ENCODE measurements around the gene MAGOHB.

GRCh38 chr12:10632226-10632625 lies 18.8 kb upstream of the MAGOHB start:
- TF ChIP-seq, protein P1, sequence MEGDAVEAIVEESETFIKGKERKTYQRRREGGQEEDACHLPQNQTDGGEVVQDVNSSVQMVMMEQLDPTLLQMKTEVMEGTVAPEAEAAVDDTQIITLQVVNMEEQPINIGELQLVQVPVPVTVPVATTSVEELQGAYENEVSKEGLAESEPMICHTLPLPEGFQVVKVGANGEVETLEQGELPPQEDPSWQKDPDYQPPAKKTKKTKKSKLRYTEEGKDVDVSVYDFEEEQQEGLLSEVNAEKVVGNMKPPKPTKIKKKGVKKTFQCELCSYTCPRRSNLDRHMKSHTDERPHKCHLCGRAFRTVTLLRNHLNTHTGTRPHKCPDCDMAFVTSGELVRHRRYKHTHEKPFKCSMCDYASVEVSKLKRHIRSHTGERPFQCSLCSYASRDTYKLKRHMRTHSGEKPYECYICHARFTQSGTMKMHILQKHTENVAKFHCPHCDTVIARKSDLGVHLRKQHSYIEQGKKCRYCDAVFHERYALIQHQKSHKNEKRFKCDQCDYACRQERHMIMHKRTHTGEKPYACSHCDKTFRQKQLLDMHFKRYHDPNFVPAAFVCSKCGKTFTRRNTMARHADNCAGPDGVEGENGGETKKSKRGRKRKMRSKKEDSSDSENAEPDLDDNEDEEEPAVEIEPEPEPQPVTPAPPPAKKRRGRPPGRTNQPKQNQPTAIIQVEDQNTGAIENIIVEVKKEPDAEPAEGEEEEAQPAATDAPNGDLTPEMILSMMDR (IDR thresholded peaks at IDR 0.05): no peak
- TF ChIP-seq FOXJ3 (CRISPR knock-in tag; IDR thresholded peaks at IDR 0.05) (no peak), MEF2A (IDR thresholded peaks at IDR 0.05; ENCODE audit: borderline replicate concordance, low read depth) (no peak), CHD2 (IDR thresholded peaks at IDR 0.05; ENCODE audit: low read length, partially characterized antibody) (no peak), EZH2phosphoT487 (IDR thresholded peaks at IDR 0.05; ENCODE audit: borderline replicate concordance, low read depth) (no peak), RAD21 (IDR thresholded peaks at IDR 0.05; ENCODE audit: low read length) (no peak), NRF1 (IDR thresholded peaks at IDR 0.05; ENCODE audit: low read depth, low read length) (no peak), TAF1 (IDR thresholded peaks at IDR 0.05; ENCODE audit: borderline replicate concordance, low read depth, low read length) (no peak), NFIC (IDR thresholded peaks at IDR 0.05; ENCODE audit: borderline replicate concordance) (no peak), SIN3A (IDR thresholded peaks at IDR 0.05; ENCODE audit: borderline replicate concordance, low read depth, low read length) (no peak), RXRA (IDR thresholded peaks at IDR 0.05; ENCODE audit: borderline replicate concordance, low read depth) (no peak)
- TF ChIP-seq, protein P2, sequence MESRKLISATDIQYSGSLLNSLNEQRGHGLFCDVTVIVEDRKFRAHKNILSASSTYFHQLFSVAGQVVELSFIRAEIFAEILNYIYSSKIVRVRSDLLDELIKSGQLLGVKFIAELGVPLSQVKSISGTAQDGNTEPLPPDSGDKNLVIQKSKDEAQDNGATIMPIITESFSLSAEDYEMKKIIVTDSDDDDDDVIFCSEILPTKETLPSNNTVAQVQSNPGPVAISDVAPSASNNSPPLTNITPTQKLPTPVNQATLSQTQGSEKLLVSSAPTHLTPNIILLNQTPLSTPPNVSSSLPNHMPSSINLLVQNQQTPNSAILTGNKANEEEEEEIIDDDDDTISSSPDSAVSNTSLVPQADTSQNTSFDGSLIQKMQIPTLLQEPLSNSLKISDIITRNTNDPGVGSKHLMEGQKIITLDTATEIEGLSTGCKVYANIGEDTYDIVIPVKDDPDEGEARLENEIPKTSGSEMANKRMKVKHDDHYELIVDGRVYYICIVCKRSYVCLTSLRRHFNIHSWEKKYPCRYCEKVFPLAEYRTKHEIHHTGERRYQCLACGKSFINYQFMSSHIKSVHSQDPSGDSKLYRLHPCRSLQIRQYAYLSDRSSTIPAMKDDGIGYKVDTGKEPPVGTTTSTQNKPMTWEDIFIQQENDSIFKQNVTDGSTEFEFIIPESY (IDR thresholded peaks at IDR 0.05; ENCODE audit: borderline replicate concordance, low read depth): no peak
- TF ChIP-seq, protein P3, sequence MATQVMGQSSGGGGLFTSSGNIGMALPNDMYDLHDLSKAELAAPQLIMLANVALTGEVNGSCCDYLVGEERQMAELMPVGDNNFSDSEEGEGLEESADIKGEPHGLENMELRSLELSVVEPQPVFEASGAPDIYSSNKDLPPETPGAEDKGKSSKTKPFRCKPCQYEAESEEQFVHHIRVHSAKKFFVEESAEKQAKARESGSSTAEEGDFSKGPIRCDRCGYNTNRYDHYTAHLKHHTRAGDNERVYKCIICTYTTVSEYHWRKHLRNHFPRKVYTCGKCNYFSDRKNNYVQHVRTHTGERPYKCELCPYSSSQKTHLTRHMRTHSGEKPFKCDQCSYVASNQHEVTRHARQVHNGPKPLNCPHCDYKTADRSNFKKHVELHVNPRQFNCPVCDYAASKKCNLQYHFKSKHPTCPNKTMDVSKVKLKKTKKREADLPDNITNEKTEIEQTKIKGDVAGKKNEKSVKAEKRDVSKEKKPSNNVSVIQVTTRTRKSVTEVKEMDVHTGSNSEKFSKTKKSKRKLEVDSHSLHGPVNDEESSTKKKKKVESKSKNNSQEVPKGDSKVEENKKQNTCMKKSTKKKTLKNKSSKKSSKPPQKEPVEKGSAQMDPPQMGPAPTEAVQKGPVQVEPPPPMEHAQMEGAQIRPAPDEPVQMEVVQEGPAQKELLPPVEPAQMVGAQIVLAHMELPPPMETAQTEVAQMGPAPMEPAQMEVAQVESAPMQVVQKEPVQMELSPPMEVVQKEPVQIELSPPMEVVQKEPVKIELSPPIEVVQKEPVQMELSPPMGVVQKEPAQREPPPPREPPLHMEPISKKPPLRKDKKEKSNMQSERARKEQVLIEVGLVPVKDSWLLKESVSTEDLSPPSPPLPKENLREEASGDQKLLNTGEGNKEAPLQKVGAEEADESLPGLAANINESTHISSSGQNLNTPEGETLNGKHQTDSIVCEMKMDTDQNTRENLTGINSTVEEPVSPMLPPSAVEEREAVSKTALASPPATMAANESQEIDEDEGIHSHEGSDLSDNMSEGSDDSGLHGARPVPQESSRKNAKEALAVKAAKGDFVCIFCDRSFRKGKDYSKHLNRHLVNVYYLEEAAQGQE (IDR thresholded peaks at IDR 0.05; ENCODE audit: low read depth, low read length): no peak
- TF ChIP-seq, protein P4, sequence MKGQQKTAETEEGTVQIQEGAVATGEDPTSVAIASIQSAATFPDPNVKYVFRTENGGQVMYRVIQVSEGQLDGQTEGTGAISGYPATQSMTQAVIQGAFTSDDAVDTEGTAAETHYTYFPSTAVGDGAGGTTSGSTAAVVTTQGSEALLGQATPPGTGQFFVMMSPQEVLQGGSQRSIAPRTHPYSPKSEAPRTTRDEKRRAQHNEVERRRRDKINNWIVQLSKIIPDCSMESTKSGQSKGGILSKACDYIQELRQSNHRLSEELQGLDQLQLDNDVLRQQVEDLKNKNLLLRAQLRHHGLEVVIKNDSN (IDR thresholded peaks at IDR 0.05; ENCODE audit: borderline replicate concordance, low read depth): no peak

All from SK-N-SH (cell line).